ENCODE data around the gene TBL3.
A peak's percentile ranks its signal among the peaks of the same experiment; 100 is the strongest.

The TBL3 gene

DNA sequence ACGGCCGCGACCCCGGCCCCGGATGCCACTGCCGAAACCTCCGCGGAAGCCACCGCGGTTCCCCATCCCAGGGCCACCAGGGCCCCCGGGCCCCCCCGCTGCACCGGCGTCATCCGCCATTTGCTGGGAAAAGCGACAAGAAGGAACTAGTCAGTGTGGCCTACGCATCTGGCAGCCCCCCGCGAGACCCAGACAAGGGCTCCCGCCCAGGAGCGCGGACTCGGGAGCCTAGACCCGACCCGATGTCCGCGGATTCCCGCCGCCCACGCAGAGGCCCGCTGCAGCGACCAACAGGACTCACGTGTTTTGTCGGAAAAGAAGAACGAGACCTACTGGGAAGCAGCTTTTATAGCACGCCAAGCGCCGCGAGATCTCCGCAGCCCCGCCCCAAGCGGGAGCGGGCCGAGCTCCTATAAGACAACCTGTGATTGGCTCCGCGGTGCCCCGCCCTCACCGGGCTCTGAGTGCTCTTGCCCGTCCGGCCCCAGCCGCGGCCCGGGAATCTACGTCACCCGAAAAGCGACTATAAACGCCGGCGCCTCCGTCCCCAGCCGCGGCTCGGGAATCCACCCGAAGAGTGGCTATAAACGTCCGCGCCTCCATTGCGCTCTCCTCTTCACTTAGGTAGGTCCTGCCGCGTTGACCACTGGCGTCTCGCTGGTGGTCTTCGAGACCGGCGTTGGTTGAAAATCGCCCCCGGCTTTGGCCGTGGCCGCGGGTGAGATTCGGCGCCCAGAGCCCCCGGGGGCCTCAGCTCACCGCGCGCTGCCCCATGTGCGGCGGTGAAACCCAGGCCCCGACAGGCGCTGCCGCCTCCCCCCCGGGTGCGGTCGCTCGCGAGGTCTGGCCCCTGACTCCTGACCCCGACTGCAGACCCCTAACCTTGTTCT is 7.1 kb upstream of the TBL3 start, which contains the start of gene RPS2:
TSS of gene RPS2 (minus strand) at position 321 of the 890 bp plus-strand sequence. CDS start at position 120, 201 bp downstream.
- DNase-seq (ENCODE audit: low read depth), result peak; percentile 98

DNA sequence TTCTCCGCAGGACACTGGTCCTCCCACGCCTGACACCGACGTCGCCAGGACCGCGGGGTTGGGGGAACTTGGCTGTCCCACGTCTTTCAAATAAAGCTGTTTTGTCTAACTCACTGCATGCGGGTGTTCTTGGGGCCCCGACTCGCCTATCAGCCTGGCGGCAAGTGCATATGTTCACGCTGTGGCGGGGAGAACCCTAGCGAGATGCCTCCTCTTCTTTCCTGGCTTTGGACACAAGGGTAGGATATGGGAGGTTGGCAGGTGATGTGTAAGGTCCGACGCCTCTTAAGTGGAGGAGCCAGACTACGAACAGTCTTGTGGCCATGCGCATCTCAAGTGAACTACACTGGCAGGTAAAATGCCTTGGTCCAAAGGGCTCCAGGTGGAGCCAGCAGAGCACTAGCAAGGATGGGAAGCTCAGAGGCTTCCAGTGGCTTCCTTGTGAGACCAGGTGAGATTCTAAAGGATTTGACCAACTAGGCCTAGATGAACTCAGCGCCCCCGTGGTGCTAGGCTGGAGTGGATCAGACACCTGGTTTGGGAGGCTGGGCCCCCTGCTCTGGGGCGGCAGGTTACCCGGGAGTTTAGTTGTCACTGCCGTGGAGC is 6.4 kb upstream of the TBL3 start:
- no peak for DNase-seq (ENCODE audit: low read depth)

DNA sequence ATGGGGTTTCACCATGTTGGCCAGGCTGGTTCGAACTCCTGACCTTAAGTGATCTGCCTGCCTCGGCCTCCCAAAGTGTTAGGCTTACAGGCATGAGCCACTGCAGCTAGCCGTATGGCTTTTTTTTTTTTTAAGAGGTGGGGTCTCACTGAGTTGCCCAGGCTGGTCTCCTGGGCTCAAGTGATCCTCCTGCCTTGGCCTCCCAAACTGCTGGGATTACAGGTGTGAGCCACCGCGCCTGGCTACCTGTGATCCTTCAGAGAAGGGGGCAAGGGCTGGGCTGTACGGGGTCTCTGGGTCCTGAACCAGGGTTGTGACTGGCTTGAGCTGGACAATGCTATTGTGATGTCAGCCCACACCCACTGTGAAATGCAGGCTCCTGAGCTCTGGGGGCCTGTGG is 5.4 kb upstream of the TBL3 start, which contains the start of gene RNF151:
TSS of gene RNF151 (plus strand) at position 397 of the 400 bp plus-strand sequence. CDS start 26 bp downstream, outside the sequence.
- no peak for DNase-seq (ENCODE audit: low read depth)

DNA sequence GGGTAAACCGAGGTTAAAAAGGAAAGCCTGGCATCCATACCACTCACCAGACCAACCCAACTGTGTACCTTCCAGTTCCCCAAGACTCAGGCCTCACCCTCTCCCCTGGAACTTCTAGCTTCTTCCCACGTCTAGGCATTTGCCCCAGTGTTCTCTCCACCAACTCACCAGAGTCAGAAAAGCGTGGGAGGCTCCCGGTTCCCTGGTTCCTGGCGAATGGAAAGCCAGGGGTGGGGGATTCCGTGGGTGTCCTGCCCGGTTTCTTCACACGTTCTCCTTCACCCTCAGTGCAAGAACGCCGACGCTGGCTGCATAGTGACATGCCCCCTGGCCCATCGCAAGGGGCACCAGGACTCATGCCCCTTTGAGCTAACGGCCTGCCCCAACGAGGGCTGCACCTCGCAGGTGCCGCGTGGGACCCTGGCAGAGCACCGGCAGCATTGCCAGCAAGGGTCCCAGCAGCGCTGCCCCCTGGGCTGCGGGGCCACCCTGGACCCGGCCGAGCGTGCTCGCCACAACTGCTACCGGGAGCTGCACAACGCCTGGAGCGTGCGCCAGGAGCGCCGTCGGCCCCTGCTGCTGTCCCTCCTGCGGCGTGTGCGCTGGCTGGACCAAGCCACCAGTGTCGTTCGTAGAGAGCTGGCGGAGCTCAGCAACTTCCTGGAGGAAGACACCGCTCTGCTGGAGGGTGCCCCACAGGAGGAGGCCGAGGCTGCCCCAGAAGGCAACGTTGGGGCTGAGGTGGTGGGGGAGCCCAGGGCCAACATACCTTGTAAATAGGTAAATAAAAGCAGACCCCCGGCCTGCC is 3.5 kb upstream of the TBL3 start:
- no peak for DNase-seq (ENCODE audit: low read depth)

DNA sequence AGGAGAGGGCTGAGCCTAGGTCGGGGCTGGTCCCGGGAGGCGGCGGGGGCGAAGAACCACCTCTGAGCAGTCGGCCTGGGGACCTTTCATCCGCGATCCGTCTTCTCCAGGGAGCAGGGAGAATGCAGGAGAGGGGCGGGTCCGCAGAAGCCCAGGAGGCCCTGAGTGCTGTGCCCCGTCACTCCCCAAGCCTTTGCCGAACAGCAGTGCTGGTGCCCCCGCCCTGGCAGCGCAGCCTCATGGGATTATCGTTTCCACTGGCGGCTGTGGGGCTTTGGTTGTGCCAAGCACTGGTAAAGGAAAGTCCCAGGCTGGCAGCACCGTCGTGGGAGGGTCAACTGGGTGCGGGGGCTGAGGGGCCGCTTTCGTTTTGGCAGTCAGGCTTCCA is 631 bp downstream of the TBL3 start:
- no peak for DNase-seq (ENCODE audit: low read depth)

DNA sequence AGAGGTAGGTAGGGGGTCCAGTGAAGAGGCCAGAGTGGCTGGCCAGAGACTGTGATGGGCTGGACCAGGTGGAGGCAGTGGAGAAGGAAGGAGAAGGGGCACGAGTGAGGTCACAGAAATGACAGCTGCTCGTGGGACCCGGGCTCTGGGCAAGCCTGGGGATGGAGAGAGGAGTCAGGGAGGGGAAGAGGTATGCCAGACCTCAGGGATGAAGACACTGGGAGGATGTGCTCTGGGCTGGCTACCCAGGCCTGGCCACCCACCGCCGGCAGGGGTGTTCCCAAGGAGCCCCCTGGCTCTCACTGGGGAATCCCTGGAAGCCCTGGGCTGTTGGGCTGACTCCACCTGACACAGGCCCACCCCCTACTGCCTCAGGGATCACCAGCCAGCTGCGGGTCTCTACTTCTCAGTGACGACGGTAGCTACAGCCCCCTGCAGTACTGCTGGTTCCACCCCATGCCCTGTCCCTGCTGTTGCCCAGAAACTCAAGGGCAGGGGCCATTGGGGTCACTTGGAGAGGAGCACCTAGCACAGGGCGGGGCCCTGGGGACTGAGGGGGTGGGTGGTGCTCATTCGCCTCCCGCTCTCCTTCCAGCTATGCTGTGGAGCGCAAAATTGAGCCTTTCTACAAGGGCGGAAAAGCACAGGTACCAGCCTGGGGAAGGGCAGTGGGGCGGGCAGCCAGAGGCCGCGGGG is 1.8 kb downstream of the TBL3 start:
- no peak for DNase-seq (ENCODE audit: low read depth)

DNA sequence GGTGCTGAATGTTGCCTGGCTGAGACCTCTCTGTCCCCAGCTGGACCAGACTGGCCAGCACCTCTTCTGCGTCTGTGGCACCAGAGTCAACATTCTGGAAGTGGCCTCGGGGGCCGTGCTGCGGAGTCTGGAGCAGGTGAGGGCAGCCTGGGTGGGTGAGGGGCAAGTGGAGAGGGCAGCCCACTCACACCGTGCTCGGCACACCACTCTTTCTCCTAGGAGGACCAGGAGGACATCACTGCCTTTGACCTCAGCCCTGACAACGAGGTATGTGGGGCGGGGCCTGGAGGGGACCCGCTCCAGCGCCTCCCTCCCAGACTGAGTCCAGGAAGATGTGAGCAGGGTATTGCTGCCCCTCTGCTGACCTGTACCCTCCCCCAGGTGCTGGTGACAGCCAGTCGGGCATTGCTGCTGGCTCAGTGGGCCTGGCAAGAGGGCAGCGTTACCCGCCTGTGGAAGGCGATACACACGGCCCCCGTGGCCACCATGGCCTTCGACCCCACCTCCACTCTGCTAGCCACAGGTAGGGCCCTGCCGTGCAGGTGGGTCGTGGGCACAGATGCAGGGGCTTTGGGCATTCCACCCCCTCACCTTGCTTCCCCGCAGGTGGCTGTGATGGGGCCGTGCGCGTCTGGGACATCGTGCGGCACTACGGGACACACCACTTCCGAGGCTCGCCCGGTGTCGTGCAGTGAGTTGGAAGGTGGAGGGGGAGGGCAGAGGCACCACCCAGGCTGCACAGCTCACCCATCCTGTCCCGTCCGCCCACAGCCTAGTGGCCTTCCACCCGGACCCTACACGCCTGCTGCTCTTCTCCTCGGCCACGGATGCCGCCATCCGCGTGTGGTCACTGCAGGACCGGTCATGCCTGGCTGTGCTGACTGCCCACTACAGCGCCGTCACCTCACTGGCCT is 2.6 kb downstream of the TBL3 start:
- DNase-seq (ENCODE audit: low read depth), result no peak

DNA sequence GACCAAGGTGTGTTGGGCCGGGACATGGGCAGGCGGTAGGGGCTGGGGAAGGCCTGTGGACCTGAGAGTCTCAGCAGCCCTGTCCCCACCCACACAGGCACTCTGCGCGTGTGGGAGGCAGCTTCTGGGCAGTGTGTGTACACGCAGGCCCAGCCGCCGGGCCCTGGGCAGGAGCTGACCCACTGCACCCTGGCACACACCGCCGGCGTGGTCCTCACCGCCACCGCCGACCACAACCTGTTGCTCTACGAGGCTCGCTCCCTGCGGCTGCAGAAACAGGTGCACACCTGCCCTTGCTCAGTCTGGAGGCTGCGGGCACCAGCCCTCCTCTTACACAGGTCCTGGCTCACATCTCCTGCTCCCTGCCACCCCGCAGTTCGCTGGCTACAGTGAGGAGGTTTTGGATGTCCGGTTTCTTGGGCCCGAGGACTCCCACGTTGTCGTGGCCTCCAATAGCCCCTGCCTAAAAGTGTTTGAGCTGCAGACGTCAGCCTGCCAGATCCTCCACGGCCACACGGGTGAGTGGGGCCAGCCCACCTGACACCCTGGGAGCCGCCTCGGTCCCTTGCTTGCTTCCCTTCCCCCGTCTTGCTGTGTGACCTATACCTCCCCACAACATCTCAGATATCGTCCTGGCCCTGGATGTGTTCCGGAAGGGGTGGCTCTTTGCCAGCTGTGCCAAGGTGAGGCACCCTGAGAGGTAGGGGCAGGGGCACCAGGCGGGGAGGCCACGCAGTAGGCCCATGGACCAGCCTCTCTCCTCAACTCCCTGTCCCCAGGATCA is 3.8 kb downstream of the TBL3 start:
- no peak for DNase-seq (ENCODE audit: low read depth)

DNA sequence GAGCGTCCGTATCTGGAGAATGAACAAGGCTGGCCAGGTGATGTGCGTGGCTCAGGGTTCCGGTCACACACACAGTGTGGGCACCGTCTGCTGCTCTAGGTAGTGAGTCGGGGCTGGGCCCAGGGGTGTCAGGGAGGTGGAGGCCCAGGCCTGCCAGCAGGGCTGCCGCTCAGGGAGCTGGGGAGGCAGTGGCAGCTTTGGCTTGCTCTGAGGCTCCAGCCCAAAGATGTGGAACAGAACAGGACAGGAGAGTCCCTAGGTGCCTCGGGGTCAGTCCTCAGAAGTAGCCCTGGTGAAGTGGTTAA is 4.3 kb downstream of the TBL3 start:
- DNase-seq (ENCODE audit: low read depth), result no peak

DNA sequence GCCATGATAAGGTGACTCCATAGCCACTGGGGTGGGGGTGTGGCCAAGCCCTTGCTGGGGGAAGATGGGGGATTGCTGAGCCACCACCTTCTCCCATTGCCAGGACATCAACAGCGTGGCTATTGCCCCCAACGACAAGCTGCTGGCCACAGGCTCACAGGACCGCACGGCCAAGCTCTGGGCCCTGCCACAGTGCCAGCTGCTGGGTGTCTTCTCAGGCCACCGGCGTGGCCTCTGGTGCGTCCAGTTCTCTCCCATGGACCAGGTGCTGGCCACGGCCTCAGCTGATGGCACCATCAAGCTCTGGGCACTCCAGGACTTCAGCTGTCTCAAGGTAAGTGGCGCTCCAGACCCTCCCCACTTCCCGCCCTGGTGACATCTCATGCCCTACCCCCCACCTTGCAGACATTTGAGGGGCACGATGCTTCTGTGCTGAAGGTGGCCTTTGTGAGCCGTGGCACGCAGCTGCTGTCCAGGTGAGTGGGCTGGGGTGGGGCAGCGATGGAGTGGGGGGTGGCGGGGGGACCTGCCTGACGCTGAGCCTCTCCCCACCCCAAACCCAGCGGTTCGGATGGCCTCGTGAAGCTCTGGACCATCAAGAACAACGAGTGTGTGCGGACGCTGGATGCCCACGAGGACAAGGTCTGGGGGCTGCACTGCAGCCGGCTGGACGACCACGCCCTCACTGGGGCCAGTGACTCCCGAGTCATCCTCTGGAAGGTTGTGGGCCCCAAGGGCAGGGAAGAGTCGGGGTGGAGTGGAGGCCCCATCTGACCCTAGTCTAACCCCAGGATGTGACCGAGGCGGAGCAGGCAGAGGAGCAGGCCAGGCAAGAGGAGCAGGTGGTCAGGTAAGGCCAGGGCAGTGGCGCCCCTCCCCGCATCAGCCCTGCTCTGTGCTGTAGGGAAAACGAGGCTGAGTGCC is 5.4 kb downstream of the TBL3 start:
- DNase-seq (ENCODE audit: low read depth), result no peak

DNA sequence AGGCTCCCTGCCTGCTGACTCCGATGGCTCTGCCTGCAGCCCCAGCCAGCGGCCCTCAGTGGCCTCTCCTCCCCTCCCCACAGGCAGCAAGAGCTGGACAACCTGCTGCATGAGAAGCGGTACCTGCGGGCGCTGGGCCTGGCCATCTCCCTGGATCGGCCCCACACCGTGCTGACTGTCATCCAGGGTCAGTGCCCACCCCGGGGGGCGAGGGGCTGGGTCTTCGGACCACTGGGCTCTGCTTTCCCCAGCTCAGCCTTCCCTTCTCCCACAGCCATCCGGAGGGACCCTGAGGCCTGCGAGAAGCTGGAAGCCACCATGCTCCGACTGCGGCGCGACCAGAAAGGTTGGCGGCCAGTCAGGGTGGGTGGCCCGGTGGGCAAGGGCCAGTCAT is 6.0 kb downstream of the TBL3 start:
- no peak for DNase-seq (ENCODE audit: low read depth)

DNA sequence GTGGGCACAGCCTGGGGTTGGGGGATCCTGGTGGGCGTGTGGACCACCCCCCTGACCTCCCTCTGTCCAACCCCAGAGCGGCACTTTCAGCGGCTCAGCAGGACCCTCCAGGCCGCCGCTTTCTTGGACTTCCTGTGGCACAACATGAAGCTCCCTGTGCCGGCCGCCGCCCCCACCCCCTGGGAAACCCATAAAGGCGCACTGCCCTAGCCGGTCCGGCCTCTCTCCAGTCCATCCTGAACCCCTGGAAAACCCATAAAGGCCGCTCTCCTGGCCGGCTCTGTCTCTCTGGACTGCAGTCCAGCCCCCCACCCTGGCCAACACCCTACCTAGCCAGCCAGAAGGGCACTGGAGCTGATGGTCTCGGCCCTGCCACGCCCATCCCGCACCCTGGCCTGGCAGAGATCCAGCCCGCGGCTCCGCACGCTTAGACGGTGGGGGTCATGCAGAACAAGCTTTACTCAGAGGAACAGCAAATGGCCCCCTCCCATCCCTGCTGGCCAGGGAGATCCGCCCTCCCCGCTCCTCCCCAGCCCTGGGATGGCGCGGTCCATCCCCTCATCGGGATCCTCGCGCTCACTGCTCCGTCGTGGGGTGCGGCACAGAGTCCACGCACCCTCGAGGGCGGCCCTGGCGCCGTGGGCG is 6.7 kb downstream of the TBL3 start:
- no peak for DNase-seq (ENCODE audit: low read depth)

DNA sequence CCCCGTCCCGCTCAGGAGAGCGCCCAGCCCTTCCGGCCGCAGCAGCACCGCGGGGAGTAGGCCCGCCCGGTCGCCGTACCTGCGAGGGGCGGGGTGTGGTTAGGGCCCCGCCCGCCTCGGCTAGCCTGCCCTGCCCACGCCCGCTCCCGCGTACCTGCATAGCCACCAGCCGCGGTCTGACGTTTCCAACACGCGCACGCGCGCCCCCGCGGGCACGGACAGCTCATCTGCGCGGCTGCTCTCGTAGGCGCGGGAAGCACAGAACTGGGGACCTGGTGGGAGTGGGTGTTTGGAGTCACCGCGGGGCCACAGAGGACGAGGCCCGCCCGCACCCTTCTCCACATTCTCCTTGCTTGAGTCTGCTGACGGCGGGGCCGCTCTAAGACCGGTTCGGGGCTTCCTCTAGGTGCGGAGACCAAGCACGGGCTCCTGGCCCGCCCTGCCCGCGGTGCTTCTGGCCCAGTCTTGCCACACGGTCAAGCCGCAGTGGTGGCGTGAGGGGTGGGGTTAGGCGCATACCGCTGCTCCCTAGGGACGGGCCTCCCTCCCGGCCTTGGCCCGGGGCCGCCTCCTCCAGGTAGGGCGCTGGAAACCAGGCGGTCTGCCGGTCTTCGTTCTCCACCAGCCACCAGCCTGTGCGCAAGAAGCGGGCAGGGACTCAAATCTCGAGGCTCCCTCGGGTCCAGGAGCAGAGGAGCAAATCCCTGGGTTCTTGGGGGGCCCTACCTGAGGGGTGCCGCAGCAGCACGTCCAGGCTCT is 7.6 kb downstream of the TBL3 start:
- no peak for DNase-seq (ENCODE audit: low read depth)

DNA sequence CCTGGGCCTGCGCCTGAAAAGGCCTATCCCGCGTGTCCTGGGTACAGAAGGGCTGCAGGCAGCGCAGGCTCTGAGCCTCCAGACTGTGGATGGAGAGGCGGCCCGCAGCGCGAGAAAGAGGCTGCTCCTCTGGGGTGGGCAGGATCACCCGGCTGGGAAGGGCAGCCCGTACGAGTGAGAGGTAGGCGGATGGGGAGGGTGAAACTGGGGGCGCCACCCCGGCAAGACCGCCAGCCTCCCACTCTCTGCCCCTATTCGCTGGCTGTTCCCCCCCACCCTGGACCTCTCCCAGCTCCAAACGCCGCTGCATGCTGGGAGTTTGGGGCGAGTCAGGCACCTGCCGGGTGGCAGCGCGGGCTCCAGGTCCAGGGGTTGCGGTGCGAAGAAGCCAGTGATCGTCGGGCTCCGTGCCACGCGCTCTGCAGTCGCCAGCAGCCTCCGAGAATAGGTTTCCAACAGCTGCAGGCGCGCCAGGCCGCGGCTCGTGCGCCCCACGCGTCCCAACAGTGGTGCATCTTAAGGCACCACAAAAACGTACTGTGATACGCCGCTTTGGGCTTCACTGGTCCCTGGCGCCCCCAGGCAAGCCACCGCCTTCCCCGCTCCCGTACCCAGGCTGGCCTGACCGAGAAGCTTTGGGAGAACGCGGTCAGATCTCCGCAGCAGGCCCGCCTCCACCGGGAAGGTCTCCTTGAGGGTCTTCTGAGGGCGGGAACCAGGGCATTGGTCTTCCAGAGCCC is 8.3 kb downstream of the TBL3 start:
- DNase-seq (ENCODE audit: low read depth), result no peak

DNA sequence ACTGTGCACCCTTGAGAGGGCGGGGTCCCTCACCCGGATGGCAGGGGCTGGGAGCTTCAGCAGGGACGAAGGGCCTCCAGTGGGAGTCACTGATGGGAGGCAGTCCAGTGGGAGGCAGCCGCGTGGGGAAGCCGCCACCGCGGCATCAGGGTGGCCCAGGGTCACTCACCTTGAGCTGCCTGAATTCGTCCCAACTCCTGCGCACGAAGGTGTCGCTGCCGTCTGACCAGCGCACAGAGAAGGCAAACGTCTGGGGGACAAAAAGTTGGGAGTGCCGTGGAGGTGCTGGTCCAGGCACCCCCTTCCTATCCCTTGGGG is 8.9 kb downstream of the TBL3 start:
- DNase-seq (ENCODE audit: low read depth), result no peak

DNA sequence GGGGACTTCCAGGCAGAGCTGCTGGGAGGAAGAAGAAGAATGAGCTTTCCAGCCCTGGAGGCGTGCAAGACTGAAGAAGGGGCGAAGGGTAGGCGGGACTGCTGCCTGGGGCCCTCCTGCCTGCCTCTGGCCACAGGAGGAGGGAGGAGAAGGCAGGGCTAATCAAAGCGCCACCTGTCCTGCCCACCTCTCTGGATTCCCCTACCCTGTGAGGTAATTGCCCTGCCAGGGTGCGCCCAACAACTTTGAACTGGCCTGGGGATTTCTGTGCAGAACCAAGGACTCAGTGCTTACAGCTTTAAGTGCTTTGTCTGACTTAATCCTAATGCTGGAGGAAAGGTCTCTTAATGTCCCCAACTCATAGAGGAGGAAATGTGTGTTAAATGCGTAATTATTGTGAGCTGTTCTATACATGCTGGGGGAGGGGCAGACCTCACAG is 9.6 kb downstream of the TBL3 start, which contains the start of gene NOXO1:
TSS of gene NOXO1 (minus strand) at position 72 of the 439 bp plus-strand sequence. CDS start 290 bp downstream, outside the sequence.
- no peak for DNase-seq (ENCODE audit: low read depth)

DNA sequence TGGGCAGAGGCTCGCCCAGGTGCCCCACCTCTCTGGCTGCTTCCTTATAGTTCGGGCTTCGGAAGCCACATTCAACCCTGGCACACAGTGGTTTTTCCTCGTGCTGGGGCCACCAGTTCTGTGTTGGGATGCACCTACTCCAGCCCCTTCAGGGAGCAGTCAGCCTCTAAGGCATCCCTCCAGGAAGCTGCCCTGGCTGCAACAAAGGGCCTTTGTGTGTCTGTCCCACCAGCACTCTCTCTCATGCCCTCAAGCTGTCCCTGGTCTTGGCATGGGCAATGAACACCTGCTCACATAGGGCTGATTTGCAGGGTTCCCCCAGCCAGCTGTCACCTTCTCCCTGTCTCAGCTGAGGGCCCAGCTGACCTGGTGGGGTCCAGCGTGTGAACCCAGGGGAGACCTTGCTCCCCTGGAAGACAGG is 10.2 kb downstream of the TBL3 start:
- no peak for DNase-seq (ENCODE audit: low read depth)

All from activated T-helper 9 cell treated with anti-CD3 and anti-CD28 coated beads, Interleukin-2, amount 50 U/mL, for 16 hours (primary cell).